Endothelial cell of umbilical vein (primary cell): ENCODE results near the gene AFF1. TPM values are rescaled to one million over a fixed set of nuclear protein-coding genes. Genes with fewer than 3 reads are reported as not detected.

Source experiments
- BruUV-seq: library from RNA; stranded (reverse); fragments of 400-500 nt; replicated peaks from 2 replicates; lab custom pipeline; 2021; lab: Mats Ljungman, UMichigan
- CTCF ChIA-PET: fragments of 300-600, 350-600 bp; sonication (Branson Sonifier 250); formaldehyde crosslinking; loops from one replicate; lab custom pipeline; 2021; ENCODE audit warnings: antibody characterized with exemption, inconsistent platforms; lab: Charles Lee
- POLR2A ChIA-PET: fragments of 300-600, 350-600 bp; sonication (Branson Sonifier 250); formaldehyde crosslinking; loops from one replicate; lab custom pipeline; 2021; ENCODE audit warnings: antibody characterized with exemption, inconsistent platforms; lab: Charles Lee
- DNase-seq: peaks from one replicate; pipeline ENCODE4 v3.0.0-alpha.2; 2011; ENCODE audit warnings: low read depth, low spot score
- FAIRE-seq: peaks from 2 replicates; lab custom pipeline; 2011; peaks lifted over from hg19 to GRCh38; lab: Jason Lieb, UNC
- H2AFZ ChIP-seq: 2 replicates; pipeline ENCODE4 v1.6.0; 2012; ENCODE audit warnings: low read depth, low read length, control low read depth, inconsistent platforms
- H3K27ac ChIP-seq: 2 replicates; pipeline ENCODE4 v1.5.1; 2011; ENCODE audit warnings: low read depth, mild to moderate bottlenecking, control low read depth, low read length, moderate library complexity; ENCODE audit not compliant: insufficient read depth
- H3K27me3 ChIP-seq, 2 experiments: 2 replicates each; pipeline versions ENCODE4 v1.6.0 to v1.6.1; 2011; ENCODE audit warnings: low read length in 2 of 2, mixed read lengths in 1 of 2; ENCODE audit not compliant: control insufficient read depth in 2 of 2, insufficient read depth in 2 of 2
- H3K36me3 ChIP-seq, 2 experiments: 2 replicates in 1 of 2; 3 replicates in 1 of 2; pipeline ENCODE4 v1.5.1; 2011; ENCODE audit warnings: low read length in 2 of 2, mild to moderate bottlenecking in 1 of 2, moderate library complexity in 1 of 2; ENCODE audit not compliant: control insufficient read depth in 2 of 2, insufficient read depth in 2 of 2; ENCODE audit errors: extremely low read depth in 1 of 2
- H3K4me1 ChIP-seq: 3 replicates; pipeline ENCODE4 v1.5.1; 2011; ENCODE audit warnings: mild to moderate bottlenecking, low read length; ENCODE audit not compliant: control insufficient read depth, insufficient read depth; ENCODE audit errors: extremely low read depth
- H3K4me2 ChIP-seq: 2 replicates; pipeline ENCODE4 v1.6.1; 2011; ENCODE audit warnings: low read length, control low read depth, mixed read lengths; ENCODE audit not compliant: insufficient read depth
- H3K4me3 ChIP-seq, 3 experiments: fragments of 200-600 bp in 1 of 3; sonication (generic), shearing (Covaris generic) in 1 of 3; replicated peaks in 1 of 3; 2 replicates each; pipeline ENCODE4 v1.5.1; 2011 to 2016; ENCODE audit warnings: control low read depth in 3 of 3, low read length in 3 of 3, mild to moderate bottlenecking in 2 of 3, inconsistent platforms in 1 of 3, low read depth in 1 of 3, moderate library complexity in 1 of 3; ENCODE audit not compliant: insufficient read depth in 1 of 3
- H3K79me2 ChIP-seq: 2 replicates; pipeline ENCODE4 v1.6.0; 2012; ENCODE audit warnings: low read length, inconsistent platforms; ENCODE audit not compliant: control insufficient read depth, insufficient read depth
- H3K9ac ChIP-seq: replicated peaks from 2 replicates; pipeline ENCODE3; 2011; ENCODE audit warnings: low read length, control low read depth; ENCODE audit not compliant: insufficient read depth; ENCODE audit errors: extremely low read depth
- H3K9me1 ChIP-seq: replicated peaks from 3 replicates; pipeline ENCODE4 v1.6.0; 2011; ENCODE audit warnings: mild to moderate bottlenecking, low read length; ENCODE audit not compliant: control insufficient read depth, insufficient read depth; ENCODE audit errors: extremely low read depth
- H3K9me3 ChIP-seq: replicated peaks from 2 replicates; pipeline ENCODE4 v1.5.1; 2012; ENCODE audit warnings: low read length, inconsistent platforms; ENCODE audit not compliant: control insufficient read depth, insufficient read depth
- H4K20me1 ChIP-seq: replicated peaks from 2 replicates; pipeline ENCODE3; 2011; ENCODE audit warnings: mild to moderate bottlenecking, low read length; ENCODE audit not compliant: control insufficient read depth, insufficient read depth; ENCODE audit errors: extremely low read depth
- EZH2 ChIP-seq: IDR thresholded peaks from 2 replicates; pipeline ENCODE4 v1.6.1; 2012; ENCODE audit warnings: borderline replicate concordance, low read depth, mild to moderate bottlenecking, moderate library complexity, low read length, inconsistent platforms; ENCODE audit not compliant: severe bottlenecking
- FOS ChIP-seq: IDR thresholded peaks from 2 replicates; pipeline ENCODE4 v1.6.1; 2011; ENCODE audit warnings: mild to moderate bottlenecking, low read length, moderate library complexity, borderline replicate concordance; ENCODE audit not compliant: insufficient read depth
- GATA2 ChIP-seq: IDR thresholded peaks from 2 replicates; pipeline ENCODE4 v1.7.0; 2011; ENCODE audit warnings: low read depth, mild to moderate bottlenecking, moderate library complexity, mixed read lengths, low read length; ENCODE audit not compliant: insufficient read length, insufficient read depth
- JUN ChIP-seq: IDR thresholded peaks from 2 replicates; pipeline ENCODE4 v1.6.1; 2011; ENCODE audit warnings: borderline replicate concordance, low read depth; ENCODE audit not compliant: insufficient read length, insufficient read depth
- MYC ChIP-seq: IDR thresholded peaks from one replicate; pipeline ENCODE4 v1.6.1; 2011; ENCODE audit warnings: mild to moderate bottlenecking, low read depth, low read length
- POLR2A ChIP-seq: IDR thresholded peaks from 2 replicates; pipeline ENCODE4 v1.6.1; 2012; ENCODE audit warnings: low read depth, mild to moderate bottlenecking, control low read depth, low read length
- POLR2AphosphoS5 ChIP-seq: IDR thresholded peaks from 2 replicates; pipeline ENCODE4 v1.6.1; 2012; ENCODE audit warnings: low read depth, mild to moderate bottlenecking, control low read depth, low read length, moderate library complexity; ENCODE audit not compliant: insufficient read depth
- dilution Hi-C: fragments of 300-500 bp; cut with MboI; formaldehyde crosslinking; loops from one replicate; pipeline ENCODE4 v1.15.0; 2019; ENCODE audit warnings: low sequenced_read_pairs; ENCODE audit not compliant: extremely low pct_ligation_motif_present
- intact Hi-C: fragments of 100-400 bp; cut with micrococcal nuclease; formaldehyde crosslinking; loops from one replicate; pipeline ENCODE4 v1.10.0; 2022
- polyA plus RNA-seq, 4 experiments: library from polyadenylated mRNA; depleted of rRNA in 3 of 4; stranded (reverse) in 3 of 4; unstranded in 1 of 4; fragments of >200 nt; gene quantifications; 2 replicates each; pipeline versions ENCODE4 v1.2.1 to v1.2.3, GENCODE V29; 2011 to 2012; ENCODE audit warnings: missing spikeins in 1 of 4
- total RNA-seq: library from RNA; stranded (reverse); gene quantifications from 2 replicates; pipeline ENCODE4 v1.2.3, GENCODE V29; 2021
- TF ChIP-seq, protein P1 (sequence below), 2 donors: IDR thresholded peaks; 1 replicate in 1 of 2; 2 replicates in 1 of 2; pipeline ENCODE4 v1.5.1; 2011; ENCODE audit warnings: low read length in 2 of 2, mild to moderate bottlenecking in 2 of 2, moderate library complexity in 2 of 2, control low read depth in 1 of 2, inconsistent platforms in 1 of 2, low read depth in 1 of 2; ENCODE audit not compliant: insufficient read depth in 1 of 2; ENCODE audit errors: extremely low read depth in 1 of 2
- TF ChIP-seq, protein P2 (sequence below): IDR thresholded peaks from 2 replicates; pipeline ENCODE4 v1.6.1; 2011; ENCODE audit not compliant: insufficient read depth, insufficient read length

Gene AFF1
- total and polyA plus RNA-seq, 2 donors (not counting 3 experiments of a cell fraction or from before 2014, with no cell fraction given) = 26.2 to 106 TPM

DNA sequence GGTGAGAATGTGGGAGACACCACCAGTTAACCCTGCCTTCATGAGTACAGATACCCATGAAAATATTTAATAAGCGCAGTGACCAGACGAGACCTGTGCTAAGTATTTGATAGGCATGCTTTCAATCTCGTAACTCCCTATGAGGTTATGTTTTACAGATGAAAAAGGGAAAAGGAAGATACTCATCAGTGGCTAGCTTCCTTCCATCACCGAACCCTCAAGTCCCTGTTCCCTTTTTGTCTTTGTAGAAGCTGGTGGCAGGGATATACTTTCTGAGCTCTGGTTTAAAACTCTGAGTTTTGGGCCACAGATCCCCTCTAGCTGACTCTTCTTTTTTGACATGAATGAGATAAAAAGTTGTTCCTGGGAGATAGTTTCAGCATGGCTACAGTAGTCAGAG lies 26.3 kb downstream of the AFF1 start:
- Histone ChIP-seq H3K79me2 (peaks cover 29% of the 10 kb centered on the region), H3K4me2 (no peak overlapping the region), H3K9me3 (no peaks in the 10 kb centered on the region), H3K36me3 (peaks cover 0 to 2% of the 10 kb centered on the region in 2 experiments), H3K27me3 (no peaks in the 10 kb centered on the region), H3K9me1 (peaks cover 2% of the 10 kb centered on the region), H2AFZ (no peak overlapping the region), H3K27ac (no peak overlapping the region), H3K4me1 (no peaks in the 10 kb centered on the region), H3K4me3 (no peak overlapping the region), H4K20me1 (no peaks in the 10 kb centered on the region), H3K9ac (no peak overlapping the region)
- intact Hi-C loops = no loop called here
- BruUV-seq = no TSS peak
- no peak for FAIRE-seq
- no peak for DNase-seq
- TF ChIP-seq POLR2A = no peak
- no peak for TF ChIP-seq FOS
- no peak for TF ChIP-seq EZH2
- TF ChIP-seq, protein P1, sequence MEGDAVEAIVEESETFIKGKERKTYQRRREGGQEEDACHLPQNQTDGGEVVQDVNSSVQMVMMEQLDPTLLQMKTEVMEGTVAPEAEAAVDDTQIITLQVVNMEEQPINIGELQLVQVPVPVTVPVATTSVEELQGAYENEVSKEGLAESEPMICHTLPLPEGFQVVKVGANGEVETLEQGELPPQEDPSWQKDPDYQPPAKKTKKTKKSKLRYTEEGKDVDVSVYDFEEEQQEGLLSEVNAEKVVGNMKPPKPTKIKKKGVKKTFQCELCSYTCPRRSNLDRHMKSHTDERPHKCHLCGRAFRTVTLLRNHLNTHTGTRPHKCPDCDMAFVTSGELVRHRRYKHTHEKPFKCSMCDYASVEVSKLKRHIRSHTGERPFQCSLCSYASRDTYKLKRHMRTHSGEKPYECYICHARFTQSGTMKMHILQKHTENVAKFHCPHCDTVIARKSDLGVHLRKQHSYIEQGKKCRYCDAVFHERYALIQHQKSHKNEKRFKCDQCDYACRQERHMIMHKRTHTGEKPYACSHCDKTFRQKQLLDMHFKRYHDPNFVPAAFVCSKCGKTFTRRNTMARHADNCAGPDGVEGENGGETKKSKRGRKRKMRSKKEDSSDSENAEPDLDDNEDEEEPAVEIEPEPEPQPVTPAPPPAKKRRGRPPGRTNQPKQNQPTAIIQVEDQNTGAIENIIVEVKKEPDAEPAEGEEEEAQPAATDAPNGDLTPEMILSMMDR (IDR thresholded peaks at IDR 0.05; ENCODE audit: extremely low read depth in 1 of 2, insufficient read depth in 1 of 2, low read depth in 1 of 2, low read length in 2 of 2) = no peak
- no peak for TF ChIP-seq POLR2AphosphoS5
- TF ChIP-seq GATA2 = no peak
- TF ChIP-seq JUN = no peak
- TF ChIP-seq, protein P2, sequence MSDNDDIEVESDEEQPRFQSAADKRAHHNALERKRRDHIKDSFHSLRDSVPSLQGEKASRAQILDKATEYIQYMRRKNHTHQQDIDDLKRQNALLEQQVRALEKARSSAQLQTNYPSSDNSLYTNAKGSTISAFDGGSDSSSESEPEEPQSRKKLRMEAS = no peak
- TF ChIP-seq MYC = no peak
- ChIA-PET POLR2A (no interaction called here), CTCF (interaction anchor here (0.7 to 1.6 kb wide), 6 partner anchors 8 to 130 kb away, joined by 3 to 6 read pairs (median 4); no protein-coding TSS in a partner anchor)
- dilution Hi-C loops = no loop called here
